NCI-H510A treated with DMSO at 0.1 percent for 48 hours (cell line): ENCODE data around the gene HOXB8.
A peak's percentile ranks its signal among the peaks of the same experiment; 100 is the strongest.

ENCODE experiments used
- DNase-seq: peaks from one replicate; lab custom pipeline; 2025; lab: John Stamatoyannopoulos, UW

HOXB8 gene

GRCh38 chr17:48624544-48625494, 9.7 kb upstream of the HOXB8 start:
- DNase-seq = no peak

- no peak for DNase-seq
These were observed 9.0 kb upstream of the HOXB8 start for GRCh38 chr17:48624118-48624517.

GRCh38 chr17:48623583-48623982, 8.5 kb upstream of the HOXB8 start:
- DNase-seq = no peak

GRCh38 chr17:48622857-48623256, 7.8 kb upstream of the HOXB8 start:
- DNase-seq = no peak

GRCh38 chr17:48621410-48622392, 6.6 kb upstream of the HOXB8 start:
- DNase-seq = no peak

- DNase-seq = no peak
These were observed 5.5 kb upstream of the HOXB8 start for GRCh38 chr17:48620461-48621139.

GRCh38 chr17:48619826-48620449, 4.8 kb upstream of the HOXB8 start:
- DNase-seq = no peak

DNA sequence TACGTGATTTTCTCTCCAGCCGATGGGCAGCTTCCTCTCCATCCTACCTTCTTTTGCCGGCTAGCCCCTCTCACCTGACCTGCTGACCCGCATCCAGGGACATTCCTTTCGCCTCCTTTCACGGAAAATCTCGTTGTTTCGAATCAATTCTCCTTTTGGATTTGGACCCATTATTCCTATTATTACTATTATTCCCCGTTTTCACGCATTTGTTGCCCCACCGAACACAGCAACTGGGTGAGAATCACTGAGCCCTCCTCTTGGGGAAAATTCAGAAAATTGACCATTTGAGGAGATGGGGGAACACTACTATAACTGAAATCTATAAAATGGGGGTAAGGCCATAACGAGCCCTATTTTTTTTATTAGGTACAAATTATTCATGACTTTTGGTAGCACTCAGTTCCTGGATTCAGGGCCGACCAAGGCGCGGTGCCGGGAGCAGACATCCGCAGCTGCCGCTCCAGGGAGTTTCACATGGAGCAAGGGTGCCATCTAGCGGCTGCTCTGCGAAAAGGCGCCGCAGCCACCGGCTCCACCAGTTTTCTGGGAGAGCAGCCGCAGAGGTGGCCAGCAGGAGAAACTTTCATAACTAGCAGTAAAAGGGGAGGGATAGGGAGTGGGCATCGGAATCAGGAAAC, 3.3 kb upstream of the HOXB8 start:
- DNase-seq = peak; percentile 98

DNA sequence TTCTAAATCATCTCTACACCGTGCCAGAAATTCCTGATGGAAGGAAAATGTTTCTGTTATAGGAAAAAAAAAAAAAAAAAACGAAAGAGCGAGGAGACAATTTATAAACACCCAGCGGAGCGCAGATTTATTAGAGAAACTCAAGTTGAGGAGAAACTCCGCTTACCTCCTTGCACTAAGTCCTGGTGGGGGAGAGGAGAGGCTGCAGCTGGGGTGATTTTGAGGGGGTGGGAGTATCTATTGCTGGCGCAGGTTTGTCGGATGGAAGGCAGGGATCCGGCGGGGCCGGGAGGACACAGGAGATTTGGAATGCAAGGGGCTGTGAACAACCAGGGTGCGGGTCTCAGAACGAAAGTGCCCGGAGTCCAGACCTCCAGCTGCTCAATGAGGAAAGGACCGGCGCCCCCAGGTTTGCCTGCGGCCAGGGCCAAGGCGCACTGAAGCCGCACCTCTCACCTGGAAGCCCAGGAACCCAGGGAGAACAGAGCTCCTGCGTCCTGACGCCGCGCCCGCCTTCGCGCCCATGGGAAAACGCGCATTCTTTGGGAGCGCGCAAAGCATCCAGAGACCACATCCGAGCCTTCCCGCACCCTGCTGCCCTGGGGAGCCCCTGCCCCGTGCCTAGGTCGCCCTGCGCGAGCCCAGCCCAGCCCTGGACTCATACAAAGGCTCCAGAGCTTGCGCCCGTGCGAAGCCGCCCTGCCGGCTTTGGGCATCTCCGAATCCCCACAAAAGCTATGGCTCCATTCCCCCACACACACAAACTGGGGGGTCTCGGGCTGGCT, 2.6 kb upstream of the HOXB8 start:
- DNase-seq = no peak

DNA sequence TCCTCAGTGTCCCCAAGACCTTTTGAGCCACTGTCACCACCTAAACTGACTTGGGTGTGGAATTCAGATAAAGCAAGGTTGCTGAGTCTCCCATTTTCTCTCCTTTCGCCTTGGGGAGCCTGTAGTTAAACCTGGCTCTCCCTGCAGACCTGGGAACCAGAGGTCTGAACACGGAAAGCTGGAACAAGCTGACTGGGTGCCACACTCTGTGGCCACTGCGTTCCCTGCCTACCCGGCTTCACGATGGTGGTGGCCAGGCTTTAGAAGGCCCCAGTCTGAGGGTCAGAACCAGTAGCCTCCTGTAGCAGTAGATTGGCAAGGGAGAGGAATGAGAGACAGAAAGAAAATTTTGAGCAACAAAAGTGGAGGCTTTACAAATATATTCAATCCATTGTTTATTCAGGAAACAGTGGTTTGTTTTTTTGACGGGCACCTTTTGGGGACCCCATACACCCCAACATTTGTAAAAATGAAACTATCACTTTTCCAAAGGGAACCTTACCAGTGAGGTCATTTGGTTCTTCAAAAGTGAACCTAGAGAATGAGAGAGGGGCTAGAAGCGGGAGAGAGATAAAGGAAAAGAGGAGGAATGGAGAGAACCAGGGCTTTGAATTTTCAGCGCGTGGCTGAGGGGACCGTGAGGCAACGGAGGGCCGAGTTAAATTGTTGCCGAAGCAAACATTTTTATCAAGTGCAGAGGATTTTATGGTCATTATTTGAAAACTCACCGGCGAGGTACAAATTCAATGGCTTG, 1.8 kb upstream of the HOXB8 start:
- DNase-seq = no peak

DNA sequence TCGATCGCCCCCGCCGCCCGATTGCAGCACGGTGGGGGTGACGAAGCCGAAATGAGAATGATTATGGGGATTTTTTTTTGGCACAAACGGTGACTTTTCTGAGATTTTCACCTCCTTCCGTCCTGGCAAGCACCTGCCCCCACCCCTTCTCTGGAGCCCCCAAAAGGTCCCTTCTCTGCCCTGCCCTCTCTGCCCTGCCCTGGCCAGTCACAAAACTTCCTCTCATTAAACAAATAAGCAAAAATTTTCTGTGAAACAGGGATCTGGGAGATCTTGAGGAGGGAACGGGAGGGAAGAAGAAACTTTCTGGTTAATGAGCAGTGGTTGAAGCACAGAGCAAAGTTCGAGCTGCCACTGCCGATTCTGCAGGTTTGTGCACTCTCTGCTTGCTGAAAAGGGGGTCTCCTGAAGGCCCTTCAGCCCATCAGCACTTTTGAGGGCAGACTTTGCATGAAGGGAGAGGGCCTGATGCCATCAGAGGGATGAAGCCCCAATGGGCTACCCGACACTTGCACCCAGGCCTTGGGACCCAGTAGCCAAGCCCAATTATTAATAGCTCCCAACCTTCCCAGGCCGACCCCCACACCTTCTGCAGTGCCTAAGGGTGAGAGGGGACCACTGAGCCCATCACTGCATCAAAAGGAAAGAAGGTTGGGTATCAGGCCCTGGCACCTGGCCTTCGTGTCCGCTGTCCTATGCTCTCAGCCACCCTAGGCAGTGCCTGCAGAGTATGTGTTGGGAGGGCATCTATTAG, 1.0 kb upstream of the HOXB8 start:
- DNase-seq = no peak

DNA sequence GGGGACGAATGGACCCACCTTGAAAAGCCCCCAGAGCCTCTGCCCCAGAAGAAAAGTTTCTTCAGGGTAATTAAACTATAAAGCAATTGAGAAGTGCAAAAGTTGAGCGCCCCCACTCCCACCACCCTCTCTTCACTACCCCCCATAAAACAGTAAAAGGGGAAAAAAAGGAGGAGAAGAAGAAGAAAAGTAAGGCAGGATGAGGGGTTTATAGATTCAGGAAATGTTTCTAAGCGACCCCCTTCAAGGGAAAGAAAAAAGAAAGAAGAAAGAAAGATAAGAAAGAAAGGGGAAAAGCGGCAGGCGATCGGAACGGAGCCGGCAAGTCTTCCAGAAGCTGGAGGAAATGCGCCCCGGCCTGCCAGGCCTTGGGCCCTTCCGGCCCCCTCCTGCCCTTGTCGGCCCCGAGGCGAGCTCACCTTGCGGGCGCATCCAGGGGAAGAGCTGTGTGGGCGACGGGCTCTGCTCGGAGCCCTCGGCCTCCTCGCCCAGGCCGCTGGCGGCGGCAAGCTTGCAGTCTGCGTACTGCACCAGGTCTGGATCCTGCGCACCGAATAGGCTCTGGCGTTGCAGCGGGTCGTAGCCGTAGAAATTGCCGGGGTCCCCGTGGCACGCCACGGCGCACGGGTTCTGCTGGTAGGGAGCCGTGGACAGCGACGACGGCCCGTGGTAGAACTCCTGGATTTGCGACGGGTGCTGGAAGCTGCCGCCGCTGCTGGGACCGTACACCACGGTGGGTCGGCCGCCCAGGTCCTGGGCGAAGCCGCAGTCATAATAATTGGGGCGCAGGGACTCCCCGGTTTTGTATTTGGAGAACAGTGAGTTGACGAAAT, 1.0 kb downstream of the HOXB8 start:
- no peak for DNase-seq

DNA sequence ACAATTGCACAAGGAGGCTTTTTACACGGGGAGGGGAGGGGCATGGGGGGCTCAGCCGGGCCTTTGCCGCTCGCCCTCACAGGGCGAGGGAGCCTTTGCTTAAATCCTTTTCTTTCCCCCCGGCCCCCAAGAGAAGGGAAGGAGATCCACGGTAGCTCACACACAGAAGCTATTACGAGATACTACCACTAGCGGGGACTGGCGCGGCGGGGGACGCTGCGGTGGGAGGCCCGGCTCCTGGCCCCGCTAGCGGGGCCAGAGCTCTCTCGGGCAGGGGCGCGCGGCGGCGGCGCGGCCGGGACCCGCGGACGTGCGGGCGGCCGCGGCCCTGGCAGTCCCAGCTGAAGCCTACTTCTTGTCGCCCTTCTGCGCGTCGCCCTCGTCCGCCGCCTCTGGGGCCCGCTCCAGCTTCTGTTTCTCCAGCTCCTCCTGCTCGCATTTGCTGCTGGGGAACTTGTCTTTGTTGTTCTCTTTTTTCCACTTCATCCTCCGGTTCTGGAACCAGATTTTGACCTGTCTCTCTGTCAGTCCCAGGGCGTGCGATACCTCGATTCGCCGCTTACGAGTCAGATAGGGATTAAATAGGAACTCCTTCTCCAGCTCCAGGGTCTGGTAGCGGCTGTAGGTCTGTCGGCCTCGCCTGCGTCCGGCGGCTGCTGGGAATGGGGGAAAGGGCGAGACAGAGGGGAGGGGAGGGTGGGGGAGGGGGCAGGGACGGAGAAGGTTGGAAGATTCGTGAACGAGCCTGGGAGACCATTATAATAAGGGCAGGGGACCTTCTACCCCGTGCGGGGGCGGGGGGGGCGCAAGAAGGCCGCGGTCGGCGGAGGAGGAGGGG, 2.0 kb downstream of the HOXB8 start:
- no peak for DNase-seq

DNA sequence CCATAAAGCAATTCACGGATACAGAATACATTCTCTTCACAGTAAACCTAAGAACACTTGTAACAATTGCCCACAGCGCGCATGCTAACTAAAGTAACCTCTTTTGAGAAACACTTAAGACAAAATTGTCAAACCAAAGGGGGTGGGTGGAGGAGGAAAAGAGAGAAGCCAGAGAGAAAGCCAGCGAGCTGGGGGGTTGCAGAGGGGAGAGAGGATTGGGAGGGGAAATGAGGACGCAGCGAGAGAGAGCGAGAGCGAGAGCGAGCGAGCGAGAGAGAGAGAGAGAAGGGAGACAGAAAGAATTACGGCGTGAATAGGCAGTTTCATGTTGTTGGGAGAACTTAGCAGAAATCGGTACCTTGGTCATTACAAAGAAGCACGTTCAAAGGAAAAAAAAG, 2.6 kb downstream of the HOXB8 start:
- DNase-seq = no peak

- DNase-seq = peak; percentile 94
These were observed 3.2 kb downstream of the HOXB8 start for GRCh38 chr17:48611681-48612455.

- DNase-seq = no peak
These were observed 3.9 kb downstream of the HOXB8 start for GRCh38 chr17:48611213-48611612.
